ENCODE measurements around the gene NXN. TPM values are rescaled to one million over a fixed set of nuclear protein-coding genes. Genes with fewer than 3 reads are reported as not detected.
"Not testable (repeated sequence)": the region's sequence is repeated elsewhere in the genome, so short reads cannot be mapped to it uniquely, and the experiment has no call there.

NXN gene
- total RNA-seq, 6 donors from 2014 or later, result 32.4 to 63.1 (median 52.2) TPM

DNA sequence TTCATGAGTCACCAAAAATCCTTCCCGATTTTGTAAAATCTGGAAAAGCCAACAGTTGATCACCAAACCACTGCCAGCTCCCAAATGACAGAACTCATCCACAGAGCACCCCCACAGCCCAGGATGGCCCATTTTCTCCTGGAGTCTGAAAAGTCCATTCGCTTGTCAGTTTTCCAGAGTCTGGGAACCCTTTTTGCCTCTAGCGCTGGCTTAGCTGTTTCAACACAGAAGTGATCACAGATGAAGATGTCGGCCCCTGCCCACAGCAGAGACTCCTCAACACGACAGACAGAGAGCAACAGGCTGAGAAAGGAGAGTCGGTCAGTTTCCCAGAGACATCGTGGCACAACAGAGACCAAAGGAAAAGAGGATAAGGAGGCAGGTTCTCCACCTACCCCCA is 66.4 kb downstream of the NXN start:
- Histone ChIP-seq H3K27ac (no peak overlapping the region), H3K4me3 (no peak overlapping the region), H3K36me3 (no peaks in the 10 kb centered on the region), H3K9me3 (no peaks in the 10 kb centered on the region), H3K4me1 (peaks cover 12 to 32% (median 20%) of the 10 kb centered on the region in 4 donors), H3K27me3 (no peaks in the 10 kb centered on the region)
- TF ChIP-seq POLR2A (IDR thresholded peaks at IDR 0.05), result no peak
- no peak for TF ChIP-seq POLR2AphosphoS5 (IDR thresholded peaks at IDR 0.05)
- TF ChIP-seq EP300 (IDR thresholded peaks at IDR 0.05), result no peak
- TF ChIP-seq, protein P1, sequence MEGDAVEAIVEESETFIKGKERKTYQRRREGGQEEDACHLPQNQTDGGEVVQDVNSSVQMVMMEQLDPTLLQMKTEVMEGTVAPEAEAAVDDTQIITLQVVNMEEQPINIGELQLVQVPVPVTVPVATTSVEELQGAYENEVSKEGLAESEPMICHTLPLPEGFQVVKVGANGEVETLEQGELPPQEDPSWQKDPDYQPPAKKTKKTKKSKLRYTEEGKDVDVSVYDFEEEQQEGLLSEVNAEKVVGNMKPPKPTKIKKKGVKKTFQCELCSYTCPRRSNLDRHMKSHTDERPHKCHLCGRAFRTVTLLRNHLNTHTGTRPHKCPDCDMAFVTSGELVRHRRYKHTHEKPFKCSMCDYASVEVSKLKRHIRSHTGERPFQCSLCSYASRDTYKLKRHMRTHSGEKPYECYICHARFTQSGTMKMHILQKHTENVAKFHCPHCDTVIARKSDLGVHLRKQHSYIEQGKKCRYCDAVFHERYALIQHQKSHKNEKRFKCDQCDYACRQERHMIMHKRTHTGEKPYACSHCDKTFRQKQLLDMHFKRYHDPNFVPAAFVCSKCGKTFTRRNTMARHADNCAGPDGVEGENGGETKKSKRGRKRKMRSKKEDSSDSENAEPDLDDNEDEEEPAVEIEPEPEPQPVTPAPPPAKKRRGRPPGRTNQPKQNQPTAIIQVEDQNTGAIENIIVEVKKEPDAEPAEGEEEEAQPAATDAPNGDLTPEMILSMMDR (IDR thresholded peaks at IDR 0.05), result no peak
- DNase-seq (no peak), ATAC-seq (ENCODE audit: low FRiP score in 2 of 2) (no peak)
- WGBS, 2 donors, result 93% methylated on average over 7 of the region's 7 CpGs

DNA sequence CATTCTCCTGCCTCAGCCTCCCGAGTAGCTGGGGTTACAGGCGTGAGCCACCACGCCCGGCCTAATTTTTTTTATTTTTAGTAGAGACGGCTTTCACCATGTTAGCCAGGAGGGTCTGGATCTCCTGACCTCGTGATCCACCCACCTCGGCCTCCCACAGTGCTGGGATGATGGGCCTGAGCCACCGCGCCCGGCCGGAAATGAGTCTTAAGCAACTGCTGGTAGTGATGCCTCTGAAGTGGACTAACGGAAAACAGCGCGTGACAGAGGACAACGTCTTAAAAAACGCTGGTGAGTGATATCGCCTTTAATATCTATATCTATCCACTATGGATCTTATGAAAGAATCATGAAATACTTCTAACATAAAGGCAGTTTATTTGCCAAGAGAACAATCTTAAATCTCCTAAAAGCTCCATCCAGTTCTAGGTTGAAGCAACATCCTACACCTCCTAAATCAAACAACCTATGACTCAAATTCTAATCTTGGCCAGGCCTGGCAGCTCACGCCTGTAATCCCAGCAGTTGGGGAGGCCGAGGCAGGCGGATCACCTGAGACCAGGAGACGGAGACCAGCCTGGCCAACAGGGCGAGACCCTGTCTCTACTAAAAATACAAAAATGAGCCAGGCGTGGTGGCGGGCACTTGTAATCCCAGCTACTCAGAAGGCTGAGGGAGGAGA is 69.8 kb downstream of the NXN start:
- Histone ChIP-seq H3K4me3 (no peak overlapping the region), H3K36me3 (no peaks in the 10 kb centered on the region), H3K9me3 (no peaks in the 10 kb centered on the region), H3K27ac (peak overlapping the region in 1 of 4 donors; percentile 66), H3K4me1 (peaks cover 1 to 9% (median 5%) of the 10 kb centered on the region in 4 donors), H3K27me3 (no peaks in the 10 kb centered on the region)
- WGBS, 2 donors, result 77 to 88% methylated on average over 24 of the region's 24 CpGs
- no peak for ATAC-seq (ENCODE audit: low FRiP score in 2 of 2)
- peak; percentile 49 to 69 for DNase-seq
- TF ChIP-seq POLR2AphosphoS5 (IDR thresholded peaks at IDR 0.05) (peak; percentile 44 to 47), EP300 (IDR thresholded peaks at IDR 0.05) (no peak)
- TF ChIP-seq, protein P1 (IDR thresholded peaks at IDR 0.05), result no peak

DNA sequence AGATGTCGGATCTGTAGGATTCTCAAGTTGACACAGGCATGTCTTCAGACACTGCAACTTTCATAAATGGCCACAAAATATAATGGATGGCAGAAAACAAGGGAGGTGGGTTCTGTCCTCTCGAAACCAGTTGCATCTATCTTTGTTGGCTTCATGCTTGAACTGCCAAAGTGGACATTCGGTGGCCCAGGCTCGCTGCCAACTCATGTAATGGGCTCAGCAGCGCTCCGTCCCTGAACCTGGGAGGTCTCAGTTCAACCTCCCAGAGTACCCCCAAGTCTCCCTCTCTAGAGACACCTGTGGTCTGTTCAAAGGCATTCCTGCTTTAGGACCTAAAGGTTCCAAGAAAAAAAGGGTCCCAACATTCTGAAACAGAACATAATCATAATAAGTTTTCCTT is 71.9 kb downstream of the NXN start:
- WGBS, 2 donors, result 73 to 93% methylated on average over 6 of the region's 6 CpGs
- Histone ChIP-seq H3K27ac (no peak overlapping the region), H3K4me1 (peaks cover 0 to 9% (median 5%) of the 10 kb centered on the region in 4 donors), H3K27me3 (no peaks in the 10 kb centered on the region), H3K4me3 (no peak overlapping the region), H3K9me3 (no peaks in the 10 kb centered on the region), H3K36me3 (no peaks in the 10 kb centered on the region)
- TF ChIP-seq, protein P1 (IDR thresholded peaks at IDR 0.05), result no peak
- TF ChIP-seq POLR2A (IDR thresholded peaks at IDR 0.05), result no peak
- TF ChIP-seq POLR2AphosphoS5 (IDR thresholded peaks at IDR 0.05), result no peak
- TF ChIP-seq EP300 (IDR thresholded peaks at IDR 0.05), result no peak
- DNase-seq (no peak), ATAC-seq (ENCODE audit: low FRiP score in 2 of 2) (no peak)

DNA sequence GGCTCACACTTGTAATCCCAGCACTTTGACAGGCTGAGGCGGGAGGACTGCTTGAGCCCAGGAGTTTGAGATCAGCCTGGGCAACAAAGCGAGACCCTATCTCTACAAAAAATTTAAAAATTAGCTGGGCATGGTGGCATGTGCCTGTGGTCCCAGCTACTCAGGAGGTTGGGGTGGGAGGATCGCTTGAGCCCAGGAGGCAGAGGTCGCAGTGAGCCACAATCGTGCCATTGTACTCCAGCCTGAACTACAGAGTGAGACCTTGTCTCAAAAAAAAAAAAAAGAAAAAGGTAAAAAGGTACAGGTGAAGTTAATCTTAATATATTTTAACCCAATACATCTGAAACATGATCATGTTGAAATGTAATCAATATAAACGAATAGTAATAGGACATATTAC is 73.9 kb downstream of the NXN start:
- H3K9me3 ChIP-seq; ATAC-seq (ENCODE audit: low FRiP score in 2 of 2); H3K27me3 ChIP-seq; H3K36me3 ChIP-seq; H3K4me3 ChIP-seq; H3K27ac ChIP-seq; DNase-seq: not testable (repeated sequence)
- 89 to 91% methylated on average over 6 of the region's 6 CpGs for WGBS, 2 donors
- peaks cover 10 to 19% (median 13%) of the 10 kb centered on the region in 4 donors for H3K4me1 ChIP-seq

DNA sequence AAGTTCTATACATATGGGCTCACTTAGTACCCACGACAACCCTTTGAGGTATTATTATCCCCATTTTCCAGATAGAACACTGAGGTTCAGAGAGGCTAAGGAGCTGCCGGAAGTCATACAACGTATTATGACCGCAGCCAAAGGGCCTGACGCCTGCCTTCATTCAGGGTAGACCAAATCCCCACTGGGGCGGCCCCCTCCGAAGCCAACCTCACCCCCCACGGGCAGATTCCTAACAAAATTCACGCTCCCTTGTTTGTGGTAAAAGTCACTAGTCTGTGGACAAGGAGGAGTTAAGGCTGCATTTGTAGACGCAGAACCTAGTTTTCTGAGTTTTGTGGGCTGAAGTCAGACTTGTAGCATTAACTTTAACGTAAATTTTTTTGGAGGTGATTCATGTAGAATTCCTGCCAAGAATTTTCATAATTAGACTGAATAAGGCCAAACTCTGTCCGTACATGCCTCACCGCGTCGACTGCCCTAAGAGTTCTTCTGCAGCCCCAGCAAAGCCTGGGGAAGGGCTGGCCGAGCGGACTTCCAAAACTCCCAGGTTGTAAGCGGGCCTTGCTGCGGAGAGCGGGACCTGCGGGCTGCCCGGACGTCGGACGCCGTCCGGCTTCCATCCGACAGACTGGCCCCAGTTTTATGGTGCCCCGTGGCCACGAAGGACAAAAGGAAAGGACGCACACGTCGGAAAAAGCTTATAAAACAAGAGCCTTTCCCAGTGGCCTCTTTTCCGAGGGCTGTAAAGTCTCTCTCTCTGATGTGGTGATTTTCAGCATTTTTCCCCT is 75.7 kb downstream of the NXN start:
- no peak overlapping the region for H3K27ac ChIP-seq
- H3K4me3 ChIP-seq, result no peak overlapping the region
- no peaks in the 10 kb centered on the region for H3K9me3 ChIP-seq
- TF ChIP-seq POLR2AphosphoS5 (IDR thresholded peaks at IDR 0.05), result no peak
- no peak for TF ChIP-seq POLR2A (IDR thresholded peaks at IDR 0.05)
- TF ChIP-seq EP300 (IDR thresholded peaks at IDR 0.05), result no peak
- TF ChIP-seq, protein P1 (IDR thresholded peaks at IDR 0.05), result no peak
- peaks cover 7 to 18% (median 11%) of the 10 kb centered on the region in 4 donors for H3K4me1 ChIP-seq
- H3K27me3 ChIP-seq, result no peaks in the 10 kb centered on the region
- 81 to 89% methylated on average over 33 to 34 of the region's 34 CpGs for WGBS, 2 donors
- H3K36me3 ChIP-seq, result no peaks in the 10 kb centered on the region
- DNase-seq (peak in 1 of 2 donors; percentile 74), ATAC-seq (ENCODE audit: low FRiP score in 2 of 2) (peak in 1 of 2 donors; percentile 35)

All from upper lobe of left lung (tissue), 6 donors.